Endothelial cell of umbilical vein (primary cell): ENCODE data around the gene NLRP5. TPM values are rescaled to one million over a fixed set of nuclear protein-coding genes. Genes with fewer than 3 reads are reported as not detected.

Source experiments
- BruUV-seq: library from RNA; stranded (reverse); fragments of 400-500 nt; replicated peaks from 2 replicates; lab custom pipeline; 2021; lab: Mats Ljungman, UMichigan
- CTCF ChIA-PET: fragments of 300-600, 350-600 bp; sonication (Branson Sonifier 250); formaldehyde crosslinking; loops from one replicate; lab custom pipeline; 2021; ENCODE audit warnings: antibody characterized with exemption, inconsistent platforms; lab: Charles Lee
- POLR2A ChIA-PET: fragments of 300-600, 350-600 bp; sonication (Branson Sonifier 250); formaldehyde crosslinking; loops from one replicate; lab custom pipeline; 2021; ENCODE audit warnings: antibody characterized with exemption, inconsistent platforms; lab: Charles Lee
- DNase-seq: peaks from one replicate; pipeline ENCODE4 v3.0.0-alpha.2; 2011; ENCODE audit warnings: low read depth, low spot score
- FAIRE-seq: peaks from 2 replicates; lab custom pipeline; 2011; peaks lifted over from hg19 to GRCh38; lab: Jason Lieb, UNC
- H2AFZ ChIP-seq: 2 replicates; pipeline ENCODE4 v1.6.0; 2012; ENCODE audit warnings: low read depth, low read length, control low read depth, inconsistent platforms
- H3K27ac ChIP-seq: 2 replicates; pipeline ENCODE4 v1.5.1; 2011; ENCODE audit warnings: low read depth, mild to moderate bottlenecking, control low read depth, low read length, moderate library complexity; ENCODE audit not compliant: insufficient read depth
- H3K27me3 ChIP-seq, 2 experiments: 2 replicates each; pipeline versions ENCODE4 v1.6.0 to v1.6.1; 2011; ENCODE audit warnings: low read length in 2 of 2, mixed read lengths in 1 of 2; ENCODE audit not compliant: control insufficient read depth in 2 of 2, insufficient read depth in 2 of 2
- H3K36me3 ChIP-seq, 2 experiments: 2 replicates in 1 of 2; 3 replicates in 1 of 2; pipeline ENCODE4 v1.5.1; 2011; ENCODE audit warnings: low read length in 2 of 2, mild to moderate bottlenecking in 1 of 2, moderate library complexity in 1 of 2; ENCODE audit not compliant: control insufficient read depth in 2 of 2, insufficient read depth in 2 of 2; ENCODE audit errors: extremely low read depth in 1 of 2
- H3K4me1 ChIP-seq: 3 replicates; pipeline ENCODE4 v1.5.1; 2011; ENCODE audit warnings: mild to moderate bottlenecking, low read length; ENCODE audit not compliant: control insufficient read depth, insufficient read depth; ENCODE audit errors: extremely low read depth
- H3K4me2 ChIP-seq: 2 replicates; pipeline ENCODE4 v1.6.1; 2011; ENCODE audit warnings: low read length, control low read depth, mixed read lengths; ENCODE audit not compliant: insufficient read depth
- H3K4me3 ChIP-seq, 3 experiments: fragments of 200-600 bp in 1 of 3; sonication (generic), shearing (Covaris generic) in 1 of 3; replicated peaks in 1 of 3; 2 replicates each; pipeline ENCODE4 v1.5.1; 2011 to 2016; ENCODE audit warnings: control low read depth in 3 of 3, low read length in 3 of 3, mild to moderate bottlenecking in 2 of 3, inconsistent platforms in 1 of 3, low read depth in 1 of 3, moderate library complexity in 1 of 3; ENCODE audit not compliant: insufficient read depth in 1 of 3
- H3K79me2 ChIP-seq: 2 replicates; pipeline ENCODE4 v1.6.0; 2012; ENCODE audit warnings: low read length, inconsistent platforms; ENCODE audit not compliant: control insufficient read depth, insufficient read depth
- H3K9ac ChIP-seq: replicated peaks from 2 replicates; pipeline ENCODE3; 2011; ENCODE audit warnings: low read length, control low read depth; ENCODE audit not compliant: insufficient read depth; ENCODE audit errors: extremely low read depth
- H3K9me1 ChIP-seq: replicated peaks from 3 replicates; pipeline ENCODE4 v1.6.0; 2011; ENCODE audit warnings: mild to moderate bottlenecking, low read length; ENCODE audit not compliant: control insufficient read depth, insufficient read depth; ENCODE audit errors: extremely low read depth
- H3K9me3 ChIP-seq: replicated peaks from 2 replicates; pipeline ENCODE4 v1.5.1; 2012; ENCODE audit warnings: low read length, inconsistent platforms; ENCODE audit not compliant: control insufficient read depth, insufficient read depth
- H4K20me1 ChIP-seq: replicated peaks from 2 replicates; pipeline ENCODE3; 2011; ENCODE audit warnings: mild to moderate bottlenecking, low read length; ENCODE audit not compliant: control insufficient read depth, insufficient read depth; ENCODE audit errors: extremely low read depth
- EZH2 ChIP-seq: IDR thresholded peaks from 2 replicates; pipeline ENCODE4 v1.6.1; 2012; ENCODE audit warnings: borderline replicate concordance, low read depth, mild to moderate bottlenecking, moderate library complexity, low read length, inconsistent platforms; ENCODE audit not compliant: severe bottlenecking
- FOS ChIP-seq: IDR thresholded peaks from 2 replicates; pipeline ENCODE4 v1.6.1; 2011; ENCODE audit warnings: mild to moderate bottlenecking, low read length, moderate library complexity, borderline replicate concordance; ENCODE audit not compliant: insufficient read depth
- GATA2 ChIP-seq: IDR thresholded peaks from 2 replicates; pipeline ENCODE4 v1.7.0; 2011; ENCODE audit warnings: low read depth, mild to moderate bottlenecking, moderate library complexity, mixed read lengths, low read length; ENCODE audit not compliant: insufficient read length, insufficient read depth
- JUN ChIP-seq: IDR thresholded peaks from 2 replicates; pipeline ENCODE4 v1.6.1; 2011; ENCODE audit warnings: borderline replicate concordance, low read depth; ENCODE audit not compliant: insufficient read length, insufficient read depth
- MYC ChIP-seq: IDR thresholded peaks from one replicate; pipeline ENCODE4 v1.6.1; 2011; ENCODE audit warnings: mild to moderate bottlenecking, low read depth, low read length
- POLR2A ChIP-seq: IDR thresholded peaks from 2 replicates; pipeline ENCODE4 v1.6.1; 2012; ENCODE audit warnings: low read depth, mild to moderate bottlenecking, control low read depth, low read length
- POLR2AphosphoS5 ChIP-seq: IDR thresholded peaks from 2 replicates; pipeline ENCODE4 v1.6.1; 2012; ENCODE audit warnings: low read depth, mild to moderate bottlenecking, control low read depth, low read length, moderate library complexity; ENCODE audit not compliant: insufficient read depth
- dilution Hi-C: fragments of 300-500 bp; cut with MboI; formaldehyde crosslinking; loops from one replicate; pipeline ENCODE4 v1.15.0; 2019; ENCODE audit warnings: low sequenced_read_pairs; ENCODE audit not compliant: extremely low pct_ligation_motif_present
- intact Hi-C: fragments of 100-400 bp; cut with micrococcal nuclease; formaldehyde crosslinking; loops from one replicate; pipeline ENCODE4 v1.10.0; 2022
- polyA plus RNA-seq, 4 experiments: library from polyadenylated mRNA; depleted of rRNA in 3 of 4; stranded (reverse) in 3 of 4; unstranded in 1 of 4; fragments of >200 nt; gene quantifications; 2 replicates each; pipeline versions ENCODE4 v1.2.1 to v1.2.3, GENCODE V29; 2011 to 2012; ENCODE audit warnings: missing spikeins in 1 of 4
- total RNA-seq: library from RNA; stranded (reverse); gene quantifications from 2 replicates; pipeline ENCODE4 v1.2.3, GENCODE V29; 2021
- TF ChIP-seq, protein P1 (sequence below): IDR thresholded peaks from 2 replicates; pipeline ENCODE4 v1.6.1; 2011; ENCODE audit not compliant: insufficient read depth, insufficient read length
- TF ChIP-seq, protein P2 (sequence below), 2 donors: IDR thresholded peaks; 1 replicate in 1 of 2; 2 replicates in 1 of 2; pipeline ENCODE4 v1.5.1; 2011; ENCODE audit warnings: low read length in 2 of 2, mild to moderate bottlenecking in 2 of 2, moderate library complexity in 2 of 2, control low read depth in 1 of 2, inconsistent platforms in 1 of 2, low read depth in 1 of 2; ENCODE audit not compliant: insufficient read depth in 1 of 2; ENCODE audit errors: extremely low read depth in 1 of 2

The NLRP5 gene
- total and polyA plus RNA-seq, 2 donors (not counting 3 experiments of a cell fraction or from before 2014, with no cell fraction given): not detected

DNA sequence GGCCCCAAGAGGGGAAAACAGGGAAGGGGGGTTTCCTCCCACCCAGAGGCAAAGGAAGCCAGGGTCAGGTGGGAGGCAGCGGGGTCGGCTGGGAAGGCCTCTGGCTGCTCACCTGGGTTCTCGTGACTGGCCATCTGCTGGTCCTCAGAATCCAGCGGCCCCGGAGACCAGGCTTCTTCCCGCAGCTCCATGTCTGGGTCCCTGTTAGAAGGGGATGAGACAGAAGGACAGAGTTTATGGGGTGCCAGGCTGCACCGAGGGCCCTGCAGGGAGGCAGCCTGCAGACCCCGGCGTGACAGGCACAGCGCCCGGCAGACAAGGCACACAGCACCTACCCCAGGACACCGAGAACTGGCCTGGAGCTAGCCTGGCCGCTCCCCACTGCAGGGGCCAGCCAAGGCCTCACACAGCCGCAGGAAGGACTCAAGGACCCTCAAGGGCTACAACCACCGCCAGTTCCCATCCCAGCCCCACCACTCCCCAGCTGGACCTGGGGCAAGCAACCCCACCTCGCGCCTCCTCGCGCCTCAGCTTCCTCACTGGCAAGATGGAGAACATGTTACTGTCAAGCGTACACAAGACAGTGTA lies 116.5 kb downstream of the NLRP5 start:
- H2AFZ ChIP-seq: no peak overlapping the region
- peaks cover 52% of the 10 kb centered on the region for H3K79me2 ChIP-seq
- dilution Hi-C loops (no loop called here), intact Hi-C loops (no loop called here)
- no peak overlapping the region for H3K27ac ChIP-seq
- no peak overlapping the region for H3K4me3 ChIP-seq
- POLR2A ChIA-PET: no interaction called here
- CTCF ChIA-PET: no interaction called here
- H3K4me2 ChIP-seq: no peak overlapping the region
- H4K20me1 ChIP-seq: no peaks in the 10 kb centered on the region
- H3K9ac ChIP-seq: no peak overlapping the region
- H3K36me3 ChIP-seq: peaks cover 0 to 2% of the 10 kb centered on the region in 2 experiments
- no peak for FAIRE-seq
- no peak for DNase-seq
- no peaks in the 10 kb centered on the region for H3K9me1 ChIP-seq
- no peaks in the 10 kb centered on the region for H3K9me3 ChIP-seq
- H3K27me3 ChIP-seq: no peaks in the 10 kb centered on the region
- no peak for TF ChIP-seq JUN
- no peak for TF ChIP-seq MYC
- TF ChIP-seq, protein P1, sequence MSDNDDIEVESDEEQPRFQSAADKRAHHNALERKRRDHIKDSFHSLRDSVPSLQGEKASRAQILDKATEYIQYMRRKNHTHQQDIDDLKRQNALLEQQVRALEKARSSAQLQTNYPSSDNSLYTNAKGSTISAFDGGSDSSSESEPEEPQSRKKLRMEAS: no peak
- TF ChIP-seq, protein P2, sequence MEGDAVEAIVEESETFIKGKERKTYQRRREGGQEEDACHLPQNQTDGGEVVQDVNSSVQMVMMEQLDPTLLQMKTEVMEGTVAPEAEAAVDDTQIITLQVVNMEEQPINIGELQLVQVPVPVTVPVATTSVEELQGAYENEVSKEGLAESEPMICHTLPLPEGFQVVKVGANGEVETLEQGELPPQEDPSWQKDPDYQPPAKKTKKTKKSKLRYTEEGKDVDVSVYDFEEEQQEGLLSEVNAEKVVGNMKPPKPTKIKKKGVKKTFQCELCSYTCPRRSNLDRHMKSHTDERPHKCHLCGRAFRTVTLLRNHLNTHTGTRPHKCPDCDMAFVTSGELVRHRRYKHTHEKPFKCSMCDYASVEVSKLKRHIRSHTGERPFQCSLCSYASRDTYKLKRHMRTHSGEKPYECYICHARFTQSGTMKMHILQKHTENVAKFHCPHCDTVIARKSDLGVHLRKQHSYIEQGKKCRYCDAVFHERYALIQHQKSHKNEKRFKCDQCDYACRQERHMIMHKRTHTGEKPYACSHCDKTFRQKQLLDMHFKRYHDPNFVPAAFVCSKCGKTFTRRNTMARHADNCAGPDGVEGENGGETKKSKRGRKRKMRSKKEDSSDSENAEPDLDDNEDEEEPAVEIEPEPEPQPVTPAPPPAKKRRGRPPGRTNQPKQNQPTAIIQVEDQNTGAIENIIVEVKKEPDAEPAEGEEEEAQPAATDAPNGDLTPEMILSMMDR (IDR thresholded peaks at IDR 0.05; ENCODE audit: extremely low read depth in 1 of 2, insufficient read depth in 1 of 2, low read depth in 1 of 2, low read length in 2 of 2): no peak
- TF ChIP-seq POLR2A: no peak
- TF ChIP-seq EZH2: no peak
- TF ChIP-seq GATA2: no peak
- no peak for TF ChIP-seq FOS
- no peak for TF ChIP-seq POLR2AphosphoS5
- no TSS peak for BruUV-seq
- H3K4me1 ChIP-seq: no peaks in the 10 kb centered on the region
